Endodermal cell (in vitro differentiated cells): ENCODE measurements around the gene SMIM10L1. TPM values are rescaled to one million over a fixed set of nuclear protein-coding genes. Genes with fewer than 3 reads are reported as not detected.

Source experiments
- DNase-seq: peaks from one replicate; pipeline ENCODE4 v3.0.0-alpha.2; 2017
- H3K27ac ChIP-seq: 2 replicates; pipeline ENCODE4 v1.5.1; 2013; ENCODE audit warnings: mild to moderate bottlenecking, low read depth, low read length, moderate library complexity
- H3K27me3 ChIP-seq: 2 replicates; pipeline ENCODE4 v1.6.1; 2013; ENCODE audit warnings: mild to moderate bottlenecking, low read length, moderate library complexity; ENCODE audit not compliant: insufficient read depth, control insufficient read depth, poor library complexity, severe bottlenecking
- H3K36me3 ChIP-seq: 2 replicates; pipeline ENCODE4 v1.7.0; 2013; ENCODE audit warnings: mild to moderate bottlenecking, low read length, moderate library complexity; ENCODE audit not compliant: control insufficient read depth, insufficient read depth
- H3K4me1 ChIP-seq: one replicate; pipeline ENCODE4 v1.7.0; 2013; ENCODE audit warnings: low read length; ENCODE audit not compliant: control insufficient read depth, insufficient read depth
- H3K4me3 ChIP-seq: 2 replicates; pipeline ENCODE4 v1.5.1; 2013; ENCODE audit warnings: mild to moderate bottlenecking, low read length, moderate library complexity
- H3K9ac ChIP-seq: 2 replicates; pipeline ENCODE4 v1.6.1; 2013; ENCODE audit warnings: mild to moderate bottlenecking, low read length, moderate library complexity; ENCODE audit not compliant: poor library complexity, severe bottlenecking; ENCODE audit errors: extremely low read depth
- H3K9me3 ChIP-seq: 2 replicates; pipeline ENCODE4 v1.6.1; 2013; ENCODE audit warnings: mild to moderate bottlenecking, low read length, moderate library complexity; ENCODE audit not compliant: control insufficient read depth
- H3K27ac Mint-ChIP-seq: 2 replicates; pipeline ENCODE4 v1.8.0; 2020; ENCODE audit warnings: mixed read lengths
- H3K27me3 Mint-ChIP-seq: 2 replicates; pipeline ENCODE4 v1.8.0; 2021; ENCODE audit warnings: mild to moderate bottlenecking, mixed read lengths; ENCODE audit not compliant: insufficient read depth
- H3K36me3 Mint-ChIP-seq: 2 replicates; pipeline ENCODE4 v1.8.0; 2020; ENCODE audit warnings: low read depth, mixed read lengths
- H3K4me1 Mint-ChIP-seq: 2 replicates; pipeline ENCODE4 v1.8.0; 2020; ENCODE audit warnings: mixed read lengths
- H3K4me3 Mint-ChIP-seq: 2 replicates; pipeline ENCODE4 v1.8.0; 2020; ENCODE audit warnings: mild to moderate bottlenecking, moderate library complexity, mixed read lengths
- H3K9me3 Mint-ChIP-seq: 2 replicates; pipeline ENCODE4 v1.8.0; 2020; ENCODE audit warnings: mild to moderate bottlenecking, mixed read lengths
- WGBS, 2 experiments: methylation state at CpG; one replicate each; pipeline versions ENCODE4 v1.1.5 to v1.1.7; 2013; ENCODE audit warnings: missing lambda C conversion rate in 2 of 2, mixed read lengths in 1 of 2; ENCODE audit not compliant: insufficient coverage in 1 of 2, insufficient read length in 1 of 2; 5-methylcytosine and 5-hydroxymethylcytosine counted together
- total RNA-seq, 2 donors: library from RNA; stranded (reverse); fragmentation: NEBNext Ultra II Directional in 1 of 2; extraction: Animal tissue kit (Norgen Biotek cat#: 25700) in 1 of 2; gene quantifications; 2 replicates in 1 of 2; 3 replicates in 1 of 2; pipeline ENCODE4 v1.2.1, GENCODE V29; 2021
- TF ChIP-seq, protein P1 (sequence below): fragments of 200-600 bp; sonication (generic); conservative IDR thresholded peaks from 2 replicates; pipeline ENCODE4 v1.5.0; 2021; ENCODE audit warnings: antibody characterized with exemption, mild to moderate bottlenecking

The SMIM10L1 gene
- total RNA-seq, 2 donors from 2014 or later: 12.9 to 31.5 TPM

DNA sequence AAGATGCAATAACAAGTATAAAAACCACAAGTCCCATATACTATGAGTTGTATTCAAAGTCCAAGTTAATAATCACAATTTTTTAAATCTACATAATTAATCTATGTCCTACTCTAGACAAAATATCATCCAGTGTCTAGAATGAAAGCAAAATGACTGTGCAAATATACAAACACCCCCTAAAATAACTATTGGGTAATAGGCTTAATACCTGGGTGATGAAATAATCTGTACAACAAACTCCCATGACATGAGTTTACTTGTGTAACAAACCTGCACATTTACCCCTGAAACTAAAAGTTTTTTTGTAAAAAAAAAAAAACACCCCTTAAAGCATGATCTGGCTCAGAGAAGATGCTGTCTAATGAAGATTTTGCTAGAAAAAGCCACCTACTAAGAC lies 11.5 kb downstream of the SMIM10L1 start:
- H3K9me3 Mint-ChIP-seq: no peaks in the 10 kb centered on the region
- no peaks in the 10 kb centered on the region for H3K4me1 ChIP-seq

DNA sequence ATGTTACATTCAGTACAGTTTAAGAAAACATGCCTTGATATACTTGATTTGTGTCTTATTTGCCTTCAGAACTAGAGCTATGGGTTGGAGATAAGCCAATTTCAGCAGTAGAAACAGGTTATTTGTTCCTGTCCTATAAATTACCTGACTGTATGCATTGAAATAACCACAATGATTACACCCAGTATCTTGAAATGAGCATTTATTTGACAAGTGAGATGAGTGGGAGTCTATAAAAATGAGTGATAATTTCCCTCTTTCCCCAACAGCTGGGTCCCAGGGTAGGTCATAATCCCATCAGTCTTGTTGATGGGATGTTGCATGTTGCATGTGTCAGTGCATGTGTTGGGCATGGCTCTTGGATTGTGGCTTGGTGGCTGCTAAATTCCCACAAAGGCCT lies 12.0 kb downstream of the SMIM10L1 start:
- Mint-ChIP-seq H3K36me3 (no peaks in the 10 kb centered on the region), H3K4me1 (no peaks in the 10 kb centered on the region)
- TF ChIP-seq, protein P1, sequence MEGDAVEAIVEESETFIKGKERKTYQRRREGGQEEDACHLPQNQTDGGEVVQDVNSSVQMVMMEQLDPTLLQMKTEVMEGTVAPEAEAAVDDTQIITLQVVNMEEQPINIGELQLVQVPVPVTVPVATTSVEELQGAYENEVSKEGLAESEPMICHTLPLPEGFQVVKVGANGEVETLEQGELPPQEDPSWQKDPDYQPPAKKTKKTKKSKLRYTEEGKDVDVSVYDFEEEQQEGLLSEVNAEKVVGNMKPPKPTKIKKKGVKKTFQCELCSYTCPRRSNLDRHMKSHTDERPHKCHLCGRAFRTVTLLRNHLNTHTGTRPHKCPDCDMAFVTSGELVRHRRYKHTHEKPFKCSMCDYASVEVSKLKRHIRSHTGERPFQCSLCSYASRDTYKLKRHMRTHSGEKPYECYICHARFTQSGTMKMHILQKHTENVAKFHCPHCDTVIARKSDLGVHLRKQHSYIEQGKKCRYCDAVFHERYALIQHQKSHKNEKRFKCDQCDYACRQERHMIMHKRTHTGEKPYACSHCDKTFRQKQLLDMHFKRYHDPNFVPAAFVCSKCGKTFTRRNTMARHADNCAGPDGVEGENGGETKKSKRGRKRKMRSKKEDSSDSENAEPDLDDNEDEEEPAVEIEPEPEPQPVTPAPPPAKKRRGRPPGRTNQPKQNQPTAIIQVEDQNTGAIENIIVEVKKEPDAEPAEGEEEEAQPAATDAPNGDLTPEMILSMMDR: no peak

More for the DNA sequence above, 11.5 kb downstream of the SMIM10L1 start:
- no peak overlapping the region for H3K27ac Mint-ChIP-seq
- TF ChIP-seq, protein P1: no peak
- H3K27ac ChIP-seq: no peak overlapping the region
- H3K4me3 Mint-ChIP-seq: no peak overlapping the region
- H3K27me3 Mint-ChIP-seq: no peaks in the 10 kb centered on the region
- no peaks in the 10 kb centered on the region for H3K36me3 Mint-ChIP-seq
- H3K36me3 ChIP-seq: no peaks in the 10 kb centered on the region
- no peak for DNase-seq
- no peaks in the 10 kb centered on the region for H3K9me3 ChIP-seq
- H3K9ac ChIP-seq: no peak overlapping the region
- no peaks in the 10 kb centered on the region for H3K27me3 ChIP-seq
- H3K4me1 Mint-ChIP-seq: no peaks in the 10 kb centered on the region
- H3K4me3 ChIP-seq: no peak overlapping the region

DNA sequence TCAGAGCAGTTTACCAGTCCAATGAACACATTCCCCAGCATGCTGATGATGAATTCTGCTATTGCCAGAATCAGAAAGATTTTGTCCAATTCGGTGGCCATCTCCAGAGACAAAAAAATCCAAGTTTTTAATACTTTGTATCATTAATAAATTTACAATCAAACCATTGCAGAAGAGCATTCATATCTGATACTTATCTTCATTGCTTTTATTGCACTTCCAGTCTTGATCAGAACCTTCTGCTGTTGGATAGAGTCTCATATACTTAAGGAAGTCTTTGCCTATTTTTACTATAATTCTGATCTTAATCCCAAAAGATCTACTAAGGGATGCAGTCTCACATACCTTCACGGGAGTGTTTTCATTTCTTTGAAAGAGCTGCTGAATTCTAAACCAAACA lies 15.8 kb downstream of the SMIM10L1 start, which contains the start of gene TAS2R42:
Gene TAS2R42, minus strand, starts transcription at position 101 of the 400 bp plus-strand sequence. Its CDS starts 0 bp downstream, at position 101.
- H3K36me3 Mint-ChIP-seq: no peaks in the 10 kb centered on the region
- Histone ChIP-seq H3K27me3 (no peaks in the 10 kb centered on the region), H3K9ac (no peak within 1 kb of the TSS), H3K4me1 (no peaks in the 10 kb centered on the region), H3K36me3 (no peaks in the 10 kb centered on the region), H3K27ac (no peak within 1 kb of the TSS), H3K9me3 (no peaks in the 10 kb centered on the region), H3K4me3 (no peak within 1 kb of the TSS)
- WGBS, 2 experiments: 73 to 92% methylated on average over 2 of the region's 2 CpGs
- no peaks in the 10 kb centered on the region for H3K4me1 Mint-ChIP-seq
- H3K27ac Mint-ChIP-seq: no peak within 1 kb of the TSS
- H3K4me3 Mint-ChIP-seq: no peak within 1 kb of the TSS
- H3K27me3 Mint-ChIP-seq: no peaks in the 10 kb centered on the region
- TF ChIP-seq, protein P1: no peak
- DNase-seq: no peak
- no peaks in the 10 kb centered on the region for H3K9me3 Mint-ChIP-seq

More for the DNA sequence above, 12.0 kb downstream of the SMIM10L1 start:
- no peaks in the 10 kb centered on the region for H3K27me3 Mint-ChIP-seq
- H3K27ac Mint-ChIP-seq: no peak overlapping the region
- H3K36me3 ChIP-seq: no peaks in the 10 kb centered on the region
- H3K4me1 ChIP-seq: no peaks in the 10 kb centered on the region
- no peak overlapping the region for H3K27ac ChIP-seq
- H3K9ac ChIP-seq: no peak overlapping the region
- H3K9me3 ChIP-seq: no peaks in the 10 kb centered on the region
- H3K27me3 ChIP-seq: no peaks in the 10 kb centered on the region
- no peak for DNase-seq
- H3K4me3 ChIP-seq: no peak overlapping the region
- H3K9me3 Mint-ChIP-seq: no peaks in the 10 kb centered on the region
- H3K4me3 Mint-ChIP-seq: no peak overlapping the region
